GM18873 (cell line): ENCODE results near the gene GALE.

Experiments
- ATAC-seq: cut with Tn5 transposase; IDR thresholded peaks from one replicate; pipeline ENCODE4 v1.9.1; 2021; ENCODE audit warnings: mild to moderate bottlenecking, moderate library complexity, moderate number of reproducible peaks; ENCODE audit not compliant: unreplicated experiment, low FRiP score

The GALE gene

DNA sequence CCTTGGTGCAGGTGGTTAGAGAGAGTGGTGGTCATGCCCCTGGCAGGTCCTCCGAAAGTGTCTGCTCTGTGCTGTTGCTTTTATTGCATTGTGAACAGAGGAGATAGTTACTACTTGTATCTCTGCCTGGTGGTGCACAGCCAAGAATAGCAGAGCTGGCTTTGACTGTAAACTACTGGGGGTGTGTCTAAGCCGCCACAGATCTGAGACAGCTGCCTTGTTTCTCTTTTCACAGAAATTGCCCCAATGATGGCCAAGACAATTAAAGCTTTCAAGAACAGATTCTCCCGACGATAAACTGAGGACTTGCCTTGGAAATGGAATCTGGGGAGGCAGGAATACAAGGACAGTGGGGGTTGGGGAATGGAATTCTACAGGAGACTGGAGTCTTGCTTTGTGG is 41.3 kb downstream of the GALE start:
- ATAC-seq, result no peak

DNA sequence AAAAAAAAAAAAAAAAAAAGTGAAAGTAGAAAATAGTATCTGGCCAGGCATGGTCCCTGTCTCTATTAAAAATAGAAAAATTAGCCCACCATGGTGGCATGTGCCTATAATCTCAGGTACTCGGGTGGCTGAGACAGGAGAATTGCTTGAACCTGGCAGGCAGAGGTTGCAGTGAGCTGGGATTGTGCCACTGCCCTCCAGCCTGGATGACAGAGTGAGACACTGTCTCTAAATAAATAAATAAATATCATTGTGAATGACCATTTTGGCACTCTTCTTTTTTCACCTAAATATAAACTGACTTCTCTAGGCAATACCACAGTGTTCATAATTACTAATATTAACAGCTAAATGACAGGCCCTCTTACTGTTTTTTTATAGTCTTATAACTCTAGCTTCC is 42.7 kb downstream of the GALE start:
- ATAC-seq, result no peak

DNA sequence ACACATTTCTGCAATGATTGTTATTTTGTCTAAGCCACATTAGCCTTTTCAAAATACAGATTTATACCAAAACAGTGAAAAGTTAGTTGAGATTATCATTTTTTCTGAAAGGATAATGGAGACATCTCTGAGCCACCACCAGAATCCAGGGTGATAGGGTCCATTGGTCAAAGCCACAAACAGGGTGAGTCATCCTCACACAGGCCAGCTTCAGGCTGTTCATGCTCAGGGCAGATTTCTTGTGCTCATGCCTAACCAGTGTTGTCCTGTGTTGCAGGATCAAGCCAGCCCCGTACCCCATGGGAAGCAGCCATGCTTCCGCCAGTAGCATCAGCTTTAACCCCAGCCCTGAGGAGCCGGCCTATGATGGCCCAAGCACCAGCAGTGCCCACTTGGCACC is 43.9 kb downstream of the GALE start:
- no peak for ATAC-seq

DNA sequence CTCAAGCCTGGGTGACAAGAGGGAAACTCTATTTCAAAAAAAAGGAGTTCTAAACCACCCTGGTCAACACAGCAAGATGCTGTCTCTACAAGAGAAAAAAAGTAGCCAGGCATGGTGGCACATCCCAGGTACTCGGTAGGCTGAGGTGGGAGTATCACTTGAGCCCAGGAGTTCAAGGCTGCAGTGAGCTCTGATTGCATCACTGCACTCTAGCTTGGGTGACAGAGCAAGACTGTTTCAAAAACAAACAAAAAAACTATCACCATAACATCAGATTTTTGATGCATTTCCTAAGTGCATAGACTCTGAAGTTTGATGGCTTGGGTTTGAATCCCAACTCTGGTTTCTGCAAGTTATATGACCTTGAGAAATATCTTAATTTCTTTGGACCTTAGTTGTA is 47.6 kb downstream of the GALE start:
- ATAC-seq, result no peak

DNA sequence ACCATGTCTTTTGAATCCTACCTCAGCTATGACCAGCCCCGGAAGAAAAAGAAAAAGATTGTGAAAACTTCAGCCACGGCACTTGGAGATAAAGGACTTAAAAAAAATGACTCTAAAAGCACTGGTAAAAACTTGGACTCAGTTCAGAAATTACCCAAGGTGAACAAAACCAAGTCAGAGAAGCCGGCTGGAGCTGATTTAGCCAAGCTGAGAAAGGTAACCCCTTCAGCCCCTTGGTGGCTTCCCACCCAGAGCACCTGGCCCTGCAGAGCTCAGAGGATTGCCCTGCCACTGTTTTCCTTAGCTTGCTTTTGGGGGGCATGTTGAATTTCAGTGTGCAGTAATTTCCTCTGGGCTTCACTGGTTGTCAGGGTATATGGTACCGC is 48.7 kb downstream of the GALE start:
- no peak for ATAC-seq

DNA sequence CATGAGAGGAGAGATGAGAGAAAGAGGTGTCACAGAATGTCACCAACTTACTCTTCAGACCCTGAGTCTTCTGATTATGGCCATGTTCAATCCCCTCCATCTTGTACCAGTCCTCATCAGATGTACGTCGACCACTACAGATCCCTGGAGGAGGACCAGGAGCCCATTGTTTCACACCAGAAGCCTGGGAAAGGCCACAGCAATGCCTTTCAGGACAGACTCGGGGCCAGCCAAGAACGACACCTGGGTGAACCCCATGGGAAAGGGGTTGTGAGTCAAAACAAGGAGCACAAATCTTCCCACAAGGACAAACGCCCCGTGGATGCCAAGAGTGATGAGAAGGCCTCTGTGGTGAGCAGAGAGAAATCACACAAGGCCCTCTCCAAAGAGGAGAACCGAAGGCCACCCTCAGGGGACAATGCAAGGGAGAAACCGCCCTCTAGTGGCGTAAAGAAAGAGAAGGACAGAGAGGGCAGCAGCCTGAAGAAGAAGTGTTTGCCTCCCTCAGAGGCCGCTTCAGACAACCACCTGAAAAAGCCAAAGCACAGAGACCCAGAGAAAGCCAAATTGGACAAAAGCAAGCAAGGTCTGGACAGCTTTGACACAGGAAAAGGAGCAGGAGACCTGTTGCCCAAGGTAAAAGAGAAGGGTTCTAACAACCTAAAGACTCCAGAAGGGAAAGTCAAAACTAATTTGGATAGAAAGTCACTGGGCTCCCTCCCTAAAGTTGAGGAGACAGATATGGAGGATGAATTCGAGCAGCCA is 49.3 kb downstream of the GALE start:
- no peak for ATAC-seq

DNA sequence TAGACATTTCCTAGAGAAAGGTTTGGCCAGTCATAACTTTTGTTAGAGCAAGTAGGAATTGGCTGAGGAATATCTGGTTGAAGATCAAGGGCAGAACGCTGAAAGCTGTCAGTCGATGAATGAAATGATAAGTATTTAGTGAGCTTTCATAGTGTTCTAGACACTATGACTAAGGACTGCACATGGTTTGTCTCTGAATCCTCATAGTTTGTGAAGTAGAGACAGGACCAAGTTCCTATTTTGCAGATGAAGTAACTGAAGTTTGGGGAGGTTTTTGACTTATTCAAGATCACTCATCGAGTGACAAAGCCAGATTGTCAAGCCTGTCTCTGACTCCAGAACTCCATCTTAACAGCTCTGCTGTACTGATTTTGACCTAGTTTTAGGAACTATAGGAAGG is 52.5 kb downstream of the GALE start:
- no peak for ATAC-seq
